NCI-H524 (cell line): Measurements from ENCODE around the gene TTC12.
"Not testable (repeated sequence)": the region's sequence is repeated elsewhere in the genome, so short reads cannot be mapped to it uniquely, and the experiment has no call there.

Experiments
- DNase-seq, 2 experiments: peaks; one replicate each; lab custom pipeline; 2025; lab: John Stamatoyannopoulos, UW

The TTC12 gene

GRCh38 chr11:113283881-113284280, 30.5 kb upstream of the TTC12 start:
- DNase-seq = no peak

GRCh38 chr11:113286009-113286408, 28.4 kb upstream of the TTC12 start:
- DNase-seq = no peak

- DNase-seq = peak in 1 of 2 experiments; percentile 3
These were observed 27.6 kb upstream of the TTC12 start for GRCh38 chr11:113286509-113287497.

- peak in 1 of 2 experiments; percentile 8 for DNase-seq
These were observed 26.6 kb upstream of the TTC12 start for GRCh38 chr11:113287801-113288200.

- no peak for DNase-seq
These were observed 26.0 kb upstream of the TTC12 start for GRCh38 chr11:113288286-113288863.

GRCh38 chr11:113289431-113290187, 24.8 kb upstream of the TTC12 start:
- peak; percentile 41 to 68 for DNase-seq

GRCh38 chr11:113293936-113294335, 20.4 kb upstream of the TTC12 start:
- no peak for DNase-seq

GRCh38 chr11:113295993-113296392, 18.4 kb upstream of the TTC12 start:
- DNase-seq = no peak

GRCh38 chr11:113296447-113297205, 17.8 kb upstream of the TTC12 start:
- peak in 1 of 2 experiments; percentile 57 for DNase-seq

GRCh38 chr11:113298496-113298895, 15.9 kb upstream of the TTC12 start:
- DNase-seq = not testable (repeated sequence)

- no peak for DNase-seq
These were observed 9.5 kb upstream of the TTC12 start for GRCh38 chr11:113304916-113305315.

GRCh38 chr11:113305440-113306336, 8.7 kb upstream of the TTC12 start:
- DNase-seq = peak; percentile 63 to 82

- DNase-seq = no peak
These were observed 5.8 kb upstream of the TTC12 start for GRCh38 chr11:113308601-113309000.

GRCh38 chr11:113311536-113311935, 2.8 kb upstream of the TTC12 start:
- DNase-seq = no peak

GRCh38 chr11:113313601-113314000, 782 bp upstream of the TTC12 start:
- peak in 1 of 2 experiments; percentile 8 for DNase-seq

GRCh38 chr11:113314065-113314388, 356 bp upstream of the TTC12 start:
- no peak for DNase-seq

- DNase-seq = no peak
These were observed 1.4 kb downstream of the TTC12 start for GRCh38 chr11:113315811-113316210.

GRCh38 chr11:113316256-113316655, 1.9 kb downstream of the TTC12 start:
- no peak for DNase-seq

GRCh38 chr11:113317339-113317738, 3.0 kb downstream of the TTC12 start:
- DNase-seq = no peak

GRCh38 chr11:113319085-113319484, 4.7 kb downstream of the TTC12 start:
- DNase-seq = no peak

- no peak for DNase-seq
These were observed 7.8 kb downstream of the TTC12 start for GRCh38 chr11:113322158-113322557.
